ENCODE data around the gene BRD7.

The BRD7 gene

DNA sequence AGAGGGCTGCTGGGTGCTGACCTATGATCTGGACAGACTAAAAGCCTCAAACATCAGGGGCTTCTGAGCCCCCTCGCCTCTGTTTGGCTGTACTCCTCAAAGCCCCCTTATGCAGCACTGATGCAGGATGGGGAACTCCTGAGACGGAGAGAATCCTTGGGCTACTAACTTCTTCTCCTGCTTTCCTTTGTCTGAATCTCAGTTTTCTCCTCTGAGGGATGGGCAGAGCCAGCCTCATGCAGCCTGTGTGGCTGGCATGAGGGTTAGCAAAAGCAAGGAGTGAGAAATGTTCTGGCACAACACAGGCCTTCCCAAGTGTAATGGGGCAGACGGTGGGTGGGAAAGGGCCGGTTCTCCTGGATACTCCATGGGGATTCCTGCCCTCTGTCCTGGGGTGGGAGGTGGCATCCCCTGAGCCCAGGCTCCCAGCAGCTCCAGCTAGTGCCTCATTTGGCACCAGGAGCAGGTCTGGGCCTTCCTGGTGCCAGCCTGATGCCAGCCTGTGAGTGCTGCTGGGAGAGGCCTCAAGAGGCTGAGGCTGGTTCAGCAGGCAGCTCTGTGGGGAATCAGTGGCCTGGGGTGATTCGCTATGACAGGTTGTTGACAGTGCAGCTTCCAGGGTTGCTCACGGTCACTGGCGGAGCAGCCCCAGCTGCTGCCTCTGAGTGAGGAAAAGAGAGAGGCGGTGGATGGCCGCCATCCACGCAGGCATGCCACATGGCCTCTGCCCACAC lies 4.0 kb upstream of the BRD7 start:
- no peak for DNase-seq (ENCODE audit: low read depth)
- in situ Hi-C loops (cut with HindIII; ENCODE audit: low sequenced_read_pairs), result no loop called here
- H3K4me3 ChIP-seq (ENCODE audit: low read depth, low read length), result no peak overlapping the region
- TF ChIP-seq, protein P1, sequence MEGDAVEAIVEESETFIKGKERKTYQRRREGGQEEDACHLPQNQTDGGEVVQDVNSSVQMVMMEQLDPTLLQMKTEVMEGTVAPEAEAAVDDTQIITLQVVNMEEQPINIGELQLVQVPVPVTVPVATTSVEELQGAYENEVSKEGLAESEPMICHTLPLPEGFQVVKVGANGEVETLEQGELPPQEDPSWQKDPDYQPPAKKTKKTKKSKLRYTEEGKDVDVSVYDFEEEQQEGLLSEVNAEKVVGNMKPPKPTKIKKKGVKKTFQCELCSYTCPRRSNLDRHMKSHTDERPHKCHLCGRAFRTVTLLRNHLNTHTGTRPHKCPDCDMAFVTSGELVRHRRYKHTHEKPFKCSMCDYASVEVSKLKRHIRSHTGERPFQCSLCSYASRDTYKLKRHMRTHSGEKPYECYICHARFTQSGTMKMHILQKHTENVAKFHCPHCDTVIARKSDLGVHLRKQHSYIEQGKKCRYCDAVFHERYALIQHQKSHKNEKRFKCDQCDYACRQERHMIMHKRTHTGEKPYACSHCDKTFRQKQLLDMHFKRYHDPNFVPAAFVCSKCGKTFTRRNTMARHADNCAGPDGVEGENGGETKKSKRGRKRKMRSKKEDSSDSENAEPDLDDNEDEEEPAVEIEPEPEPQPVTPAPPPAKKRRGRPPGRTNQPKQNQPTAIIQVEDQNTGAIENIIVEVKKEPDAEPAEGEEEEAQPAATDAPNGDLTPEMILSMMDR (IDR thresholded peaks at IDR 0.05; ENCODE audit: low read depth, low read length, missing control alignments), result no peak

DNA sequence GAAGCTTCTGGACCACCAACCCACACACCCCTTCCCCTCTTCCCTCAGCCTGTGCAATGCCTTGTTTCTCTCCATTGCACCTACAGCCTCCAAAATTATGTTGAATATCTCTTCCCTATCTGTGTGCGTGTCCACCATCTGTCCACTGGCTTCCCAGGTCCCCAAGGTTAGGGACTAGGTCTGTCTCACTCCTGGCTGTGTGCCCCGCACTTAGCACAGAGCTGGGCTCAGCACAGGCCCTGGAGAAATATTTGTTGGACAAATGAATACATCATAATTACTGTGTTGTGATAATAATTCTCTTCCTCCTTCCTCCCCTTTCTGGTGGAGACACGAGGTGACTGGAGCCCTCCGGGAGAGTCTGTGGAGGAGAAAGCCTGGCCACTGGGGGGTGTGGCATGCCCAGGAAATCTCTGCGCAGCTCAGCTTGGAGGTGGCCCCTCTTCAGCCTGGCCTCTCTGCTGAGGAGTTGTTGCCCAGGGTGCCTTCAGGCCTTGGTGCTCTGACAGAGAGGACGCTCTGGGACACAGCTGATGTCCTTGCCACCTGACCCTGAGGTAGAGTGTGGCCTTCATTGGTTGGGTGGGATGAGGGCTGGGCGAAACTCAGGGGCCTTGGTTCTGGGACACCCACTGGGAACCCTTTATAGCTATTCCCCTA lies 3.3 kb upstream of the BRD7 start:
- in situ Hi-C loops (cut with HindIII; ENCODE audit: low sequenced_read_pairs), result no loop called here
- DNase-seq (ENCODE audit: low read depth), result no peak
- TF ChIP-seq, protein P1 (IDR thresholded peaks at IDR 0.05; ENCODE audit: low read depth, low read length, missing control alignments), result peak; percentile 53
- H3K4me3 ChIP-seq (ENCODE audit: low read depth, low read length), result no peak overlapping the region

DNA sequence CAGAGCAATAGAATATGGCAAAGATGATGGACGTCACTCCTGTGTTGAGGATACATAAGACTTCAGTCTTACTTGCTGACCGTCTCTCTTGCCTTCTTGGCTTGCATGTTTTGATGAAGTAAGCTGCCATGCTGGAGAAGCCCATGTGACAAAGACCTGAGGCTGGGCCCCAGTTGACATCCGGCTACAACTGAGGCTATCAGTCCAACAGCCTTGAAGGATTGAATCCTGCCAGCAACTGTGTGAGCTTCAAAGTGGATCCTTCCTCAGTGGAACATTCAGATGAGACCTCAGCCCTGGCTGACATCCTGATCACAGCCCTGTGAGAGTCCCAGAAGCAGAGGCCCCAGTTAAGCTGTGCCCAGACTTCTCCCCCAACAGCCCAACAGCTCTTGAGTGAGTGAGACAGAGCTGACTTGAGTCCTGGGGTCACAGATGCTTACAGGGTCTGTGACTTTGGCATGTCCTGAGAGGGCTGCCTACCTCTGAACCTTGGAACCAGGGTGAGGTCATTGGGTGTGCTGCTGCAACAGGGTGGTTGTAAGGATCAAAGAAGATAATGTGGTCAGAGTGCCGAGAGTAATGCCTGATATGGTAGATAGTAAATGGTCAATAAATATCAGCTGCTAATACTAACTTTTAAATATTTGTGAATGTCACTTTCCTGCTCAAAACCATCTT lies 2.4 kb upstream of the BRD7 start:
- no peak overlapping the region for H3K4me3 ChIP-seq (ENCODE audit: low read depth, low read length)
- in situ Hi-C loops (cut with HindIII; ENCODE audit: low sequenced_read_pairs), result no loop called here
- TF ChIP-seq, protein P1 (IDR thresholded peaks at IDR 0.05; ENCODE audit: low read depth, low read length, missing control alignments), result no peak
- DNase-seq (ENCODE audit: low read depth), result no peak

DNA sequence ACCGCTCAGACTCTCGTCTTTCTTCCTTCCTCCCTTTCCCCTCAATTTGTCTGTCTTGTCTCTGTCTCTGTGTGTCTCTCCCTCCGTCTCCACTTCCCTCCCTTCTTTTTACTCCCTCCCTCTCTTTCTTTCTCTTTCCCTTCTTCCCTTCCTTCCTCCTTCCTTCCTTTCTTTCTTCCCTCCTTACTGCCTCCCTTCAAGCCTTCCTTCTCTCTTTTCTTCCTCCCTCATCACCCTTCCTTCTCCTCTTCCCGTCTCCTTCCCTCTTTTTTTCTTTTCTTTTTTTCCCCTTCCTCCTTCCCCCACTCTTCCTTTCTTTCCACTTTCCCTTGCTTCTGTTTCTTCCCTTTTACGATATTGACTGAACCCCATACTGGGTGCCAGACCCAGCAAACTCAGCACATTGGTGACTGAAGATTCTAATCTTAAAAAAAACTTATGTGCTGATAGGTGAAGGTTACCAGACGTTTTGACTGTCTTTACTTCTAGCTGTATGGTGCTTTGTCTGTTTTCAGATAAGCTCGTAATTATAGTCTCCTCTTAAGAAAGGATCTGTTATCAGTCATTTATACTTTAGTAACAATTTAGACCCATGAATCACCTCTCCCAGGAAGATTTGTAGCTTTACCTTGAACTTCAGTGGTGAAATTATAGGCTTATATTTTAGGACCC lies 481 bp upstream of the BRD7 start:
- in situ Hi-C loops (cut with HindIII; ENCODE audit: low sequenced_read_pairs), result no loop called here
- peak overlapping the region; percentile 30 for H3K4me3 ChIP-seq (ENCODE audit: low read depth, low read length)
- DNase-seq (ENCODE audit: low read depth), result no peak
- TF ChIP-seq, protein P1 (IDR thresholded peaks at IDR 0.05; ENCODE audit: low read depth, low read length, missing control alignments), result no peak

DNA sequence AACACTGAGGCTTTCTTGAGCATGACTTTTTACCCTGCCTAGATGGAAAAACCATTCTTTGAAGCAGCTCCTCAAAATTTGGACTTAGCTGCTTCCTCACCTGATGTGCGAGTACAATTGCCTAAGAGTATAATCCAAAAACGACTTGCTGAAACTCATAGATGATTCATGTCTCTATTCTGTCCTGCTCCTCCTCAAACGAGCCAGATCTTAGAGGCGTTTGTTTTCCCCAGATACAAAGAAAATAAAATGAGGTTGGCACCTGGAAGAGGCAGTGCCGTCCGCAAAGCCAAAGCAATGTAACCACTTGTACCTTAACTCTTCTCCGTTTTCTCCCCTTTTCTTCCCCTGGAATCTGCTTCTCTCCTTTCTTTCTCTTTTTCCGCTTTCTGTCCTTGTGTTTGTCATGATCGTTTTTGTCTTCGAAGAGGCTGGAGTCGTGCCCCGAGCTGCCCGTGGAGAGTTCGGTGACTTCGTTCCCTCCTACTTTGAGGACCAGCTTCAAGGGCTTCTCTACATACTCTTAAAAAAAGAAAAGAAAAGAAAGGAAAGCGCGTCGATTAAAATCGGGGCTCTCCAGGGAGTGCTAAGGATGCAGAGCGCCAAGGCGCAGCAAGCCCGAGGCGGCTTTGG lies 895 bp downstream of the BRD7 start:
- no peak for DNase-seq (ENCODE audit: low read depth)
- TF ChIP-seq, protein P1 (IDR thresholded peaks at IDR 0.05; ENCODE audit: low read depth, low read length, missing control alignments), result no peak
- H3K4me3 ChIP-seq (ENCODE audit: low read depth, low read length), result peak overlapping the region; percentile 62
- in situ Hi-C loops (cut with HindIII; ENCODE audit: low sequenced_read_pairs), result no loop called here

Measured in astrocyte of the cerebellum (primary cell).